Activated CD4-positive, alpha-beta T cell treated with anti-CD3 and anti-CD28 coated beads, Interleukin-2, amount 50 U/mL, for 4 hours (primary cell): ENCODE data around the gene FBXO30.

Experiments
- DNase-seq, 2 experiments: peaks; one replicate each; pipeline ENCODE4 v3.0.0-alpha.2; 2020

Gene FBXO30

DNA sequence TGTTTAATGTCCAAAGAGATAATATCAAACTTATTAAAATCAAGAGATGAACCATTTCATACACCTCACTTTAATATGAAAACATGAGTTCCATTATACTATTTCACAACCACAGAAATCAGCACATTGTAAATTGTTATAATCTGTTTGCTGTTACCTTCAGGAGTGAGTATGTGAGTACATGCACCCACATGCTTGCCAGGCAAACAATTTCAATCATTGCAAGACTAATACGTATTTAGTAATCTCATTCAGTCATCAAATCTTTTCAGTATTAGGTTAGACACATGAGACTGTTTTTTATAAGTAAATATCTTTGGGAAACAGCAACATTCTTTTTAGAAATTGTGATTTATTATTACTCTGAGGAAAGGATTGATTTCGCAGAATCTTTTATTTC, 70.0 kb downstream of the FBXO30 start:
- no peak for DNase-seq
